Heart left ventricle (tissue), 16 donors: ENCODE measurements around the gene TMX3. TPM values are rescaled to one million over a fixed set of nuclear protein-coding genes. Genes with fewer than 3 reads are reported as not detected.

ENCODE experiments used
- ATAC-seq, 4 donors: fragments of 200-7000 bp; cut with Tn5 transposase; one replicate each; pipeline ENCODE4 v1.9.1; 2020 to 2022; ENCODE audit warnings: moderate library complexity in 4 of 4, mild to moderate bottlenecking in 3 of 4, moderate number of reproducible peaks in 1 of 4
- DNase-seq, 5 donors: peaks; one replicate each; pipeline ENCODE4 v3.0.0-alpha.2; 2020
- H3K27ac ChIP-seq, 12 donors: fragments of 200-600 bp; sonication (generic) in 4 of 12; one replicate each; pipeline versions ENCODE4 v1.5.0 to v1.8.0; 2016 to 2022; ENCODE audit warnings: mild to moderate bottlenecking in 2 of 12
- H3K27me3 ChIP-seq, 9 donors: fragments of 200-600 bp; sonication (generic) in 2 of 9; one replicate each; pipeline versions ENCODE4 v1.5.1 to v1.8.0; 2016 to 2022; ENCODE audit warnings: mild to moderate bottlenecking in 3 of 9
- H3K36me3 ChIP-seq, 9 donors: fragments of 200-600 bp; sonication (generic) in 2 of 9; one replicate each; pipeline versions ENCODE4 v1.5.0 to v1.8.0; 2018 to 2022; ENCODE audit warnings: mild to moderate bottlenecking in 2 of 9
- H3K4me1 ChIP-seq, 12 donors: fragments of 200-600 bp; sonication (generic) in 4 of 12; one replicate each; pipeline versions ENCODE4 v1.5.0 to v1.8.0; 2016 to 2022; ENCODE audit warnings: mild to moderate bottlenecking in 3 of 12
- H3K4me3 ChIP-seq, 12 donors: fragments of 200-600 bp; sonication (generic) in 4 of 12; one replicate each; pipeline versions ENCODE4 v1.5.0 to v1.8.0; 2017 to 2022; ENCODE audit warnings: mild to moderate bottlenecking in 9 of 12, moderate library complexity in 4 of 12
- H3K9me3 ChIP-seq, 12 donors: fragments of 200-600 bp; sonication (generic) in 4 of 12; one replicate each; pipeline versions ENCODE4 v1.5.0 to v1.8.0; 2016 to 2022; ENCODE audit warnings: mild to moderate bottlenecking in 1 of 12
- CTCF ChIP-seq, 12 donors: fragments of 200-600 bp; sonication (generic) in 4 of 12; IDR thresholded peaks; one replicate each; pipeline versions ENCODE4 v1.5.0 to v1.8.0; 2018 to 2022; ENCODE audit warnings: antibody characterized with exemption in 12 of 12, mild to moderate bottlenecking in 5 of 12
- POLR2A ChIP-seq, 2 donors: fragments of 450-650 bp; IDR thresholded peaks; one replicate each; pipeline ENCODE4 v1.6.1; 2017; ENCODE audit warnings: antibody characterized with exemption in 2 of 2, mild to moderate bottlenecking in 2 of 2, moderate library complexity in 2 of 2
- WGBS, 4 donors: extraction: QIAGEN DNeasy Blood & Tissue Kit in 2 of 4; methylation state at CpG; one replicate each; pipeline versions ENCODE4 v1.1.5 to v1.1.7; 2013 to 2018; 5-methylcytosine and 5-hydroxymethylcytosine counted together
- intact Hi-C, 10 donors: fragments of 100-400 bp; cut with DNase I; formaldehyde crosslinking; loops; one replicate each; pipeline versions ENCODE4 v1.11.1 to v1.14.2; 2022
- long read RNA-seq, 3 donors: library from polyadenylated mRNA; unstranded; transcript quantifications; one replicate each; pipeline ENCODE4 v2.0.0, GENCODE V29; 2020 to 2021
- polyA plus RNA-seq, 2 donors: library from polyadenylated mRNA; stranded (reverse); fragments of 200-250 nt; gene quantifications; one replicate each; pipeline ENCODE4 v1.2.3, GENCODE V29; 2013
- total RNA-seq, 9 donors: library from RNA; depleted of rRNA in 2 of 9; stranded (reverse); fragments of >200 nt in 2 of 9; fragmentation: NEBNext Ultra II Directional in 3 of 9; extraction: Animal tissue kit (Norgen Biotek cat#: 25700) in 3 of 9; gene quantifications; one replicate each; pipeline versions ENCODE4 v1.1.0 to v1.2.4, GENCODE V29; 2016 to 2023
- donor health status: ischemic (EF 13 %, LVEDD 7.1; RV severe dilation, severe dysfunction).
- donor health status: healthy with polysubstance abuse.
- donor health status: DM: no; HTN: yes; CAD: no.
- donor health status: DM: no; HTN: no; CAD: no.
- donor health status: ischemic (EF 25% LVEDD 6.9; RV normal size, moderate dysfunction).
- donor health status: ischemic (EF 25% LVEDD 5.7; RV mildly dilated, moderate dysfunction).
- donor health status: healthy.
- donor health status: DM: yes; HTN: yes; CAD: no.
- donor health status: ischemic (EF 35%, LVEDD 5.7; RV mildly dilated, moderate dysfunction).
- donor health status: nonischemic (EF 11% LVEDD 7.7; RV severe dilation, severe dysfunction).
- donor health status: DM: yes; HTN: yes; CAD: no.
- donor health status: PGD.
- donor health status: ischemic (EF 29% LVEDD 5.4; RV normal size, mild dysfunction).
- donor health status: nonischemic (EF 23%, LVEDD 6.1; RV moderate dilation, normal function).

The TMX3 gene
- total RNA-seq (10 to 100 TPM; 20.0 to 39.0 (median 31.7) TPM), polyA plus RNA-seq (10 to 100 TPM; 13.0 to 25.3 TPM)
- long read RNA-seq, donor 1, full-length matches to known transcripts = 59 of 70 reads
- long read RNA-seq, donor 1, partial matches to known transcripts = 2 of 70 reads
- long read RNA-seq, donor 1, other reads (novel, unspliced or antisense) = 9 of 70 reads
- long read RNA-seq, donor 2, full-length matches to known transcripts = 94 of 110 reads
- long read RNA-seq, donor 2, partial matches to known transcripts = 3 of 110 reads
- long read RNA-seq, donor 2, other reads (novel, unspliced or antisense) = 13 of 110 reads
- long read RNA-seq, donor 3, full-length matches to known transcripts = 71 of 80 reads
- long read RNA-seq, donor 3, partial matches to known transcripts = 3 of 80 reads
- long read RNA-seq, donor 3, other reads (novel, unspliced or antisense) = 6 of 80 reads

- no peaks in the 10 kb centered on the region for H3K27me3 ChIP-seq
- DNase-seq (peak; percentile 91 to 95 (median 94)), ATAC-seq (peak; percentile 99 to 100 (median 100))
- peak within 1 kb of the TSS; percentile 54 to 91 (median 84) for H3K27ac ChIP-seq
- H3K9me3 ChIP-seq = no peaks in the 10 kb centered on the region
- H3K4me3 ChIP-seq = peak within 1 kb of the TSS; percentile 77 to 99 (median 92)
- WGBS, 4 donors = 0% methylated on average over 16 to 70 of the region's 70 CpGs
- intact Hi-C loops = loop anchor here in 1 of 10 donors (5.0 kb wide), 1 partner anchor 1198 kb away; the partner anchor contains the start of gene DSEL
- peaks cover 0 to 42% (median 27%) of the 10 kb centered on the region in 9 donors for H3K36me3 ChIP-seq
- H3K4me1 ChIP-seq = peaks cover 0 to 34% (median 20%) of the 10 kb centered on the region in 12 donors
- TF ChIP-seq POLR2A (IDR thresholded peaks at IDR 0.05) = peak in 1 of 2 donors; percentile 52
- no peak for TF ChIP-seq CTCF (IDR thresholded peaks at IDR 0.05)
Measured at GRCh38 chr18:68714712-68715496, at the start of gene TMX3. Gene TMX3 (minus strand): TSS chr18:68715108. CDS start chr18:68714981, 127 bp downstream.

GRCh38 chr18:68764016-68764415, 49.1 kb upstream of the TMX3 start:
- no peak for ATAC-seq
- Histone ChIP-seq H3K4me3 (no peak overlapping the region), H3K27me3 (no peaks in the 10 kb centered on the region), H3K27ac (no peak overlapping the region), H3K9me3 (peaks cover 0 to 10% (median 0%) of the 10 kb centered on the region in 12 donors), H3K4me1 (peaks cover 0 to 2% (median 0%) of the 10 kb centered on the region in 12 donors), H3K36me3 (no peaks in the 10 kb centered on the region)
- WGBS, 4 donors = 68 to 72% (median 71%) methylated on average over 2 of the region's 2 CpGs
- TF ChIP-seq CTCF (IDR thresholded peaks at IDR 0.05) (no peak), POLR2A (IDR thresholded peaks at IDR 0.05) (no peak)
- intact Hi-C loops = no loop called here
- DNase-seq = no peak

- peaks cover 0 to 2% (median 0%) of the 10 kb centered on the region in 12 donors for H3K4me1 ChIP-seq
- TF ChIP-seq CTCF (IDR thresholded peaks at IDR 0.05) = no peak
- ATAC-seq (no peak), DNase-seq (no peak)
- intact Hi-C loops = no loop called here
- WGBS, 4 donors = 60 to 73% (median 71%) methylated on average over 2 of the region's 2 CpGs
- no peaks in the 10 kb centered on the region for H3K27me3 ChIP-seq
- no peak overlapping the region for H3K4me3 ChIP-seq
- no peaks in the 10 kb centered on the region for H3K36me3 ChIP-seq
- H3K27ac ChIP-seq = no peak overlapping the region
- peaks cover 0 to 16% (median 0%) of the 10 kb centered on the region in 12 donors for H3K9me3 ChIP-seq
Measured at GRCh38 chr18:68763083-68763482, 48.2 kb upstream of the TMX3 start.

GRCh38 chr18:68759308-68759707, 44.4 kb upstream of the TMX3 start:
- H3K4me1 ChIP-seq = peaks cover 0 to 3% (median 0%) of the 10 kb centered on the region in 12 donors
- intact Hi-C loops = no loop called here
- DNase-seq (no peak), ATAC-seq (no peak)
- H3K36me3 ChIP-seq = no peaks in the 10 kb centered on the region
- no peaks in the 10 kb centered on the region for H3K27me3 ChIP-seq
- H3K4me3 ChIP-seq = no peak overlapping the region
- 87 to 92% (median 90%) methylated on average over 2 of the region's 2 CpGs for WGBS, 4 donors
- no peak for TF ChIP-seq POLR2A (IDR thresholded peaks at IDR 0.05)
- TF ChIP-seq CTCF (IDR thresholded peaks at IDR 0.05) = no peak
- H3K27ac ChIP-seq = no peak overlapping the region
- peaks cover 0 to 16% (median 0%) of the 10 kb centered on the region in 12 donors for H3K9me3 ChIP-seq
